HG03025 (cell line): ENCODE measurements around the gene CEBPA.

ENCODE experiments used
- ATAC-seq: cut with Tn5 transposase; IDR thresholded peaks from one replicate; pipeline ENCODE4 v1.9.1; 2021; ENCODE audit warnings: mild to moderate bottlenecking, moderate library complexity; ENCODE audit not compliant: unreplicated experiment, low FRiP score

The CEBPA gene

GRCh38 chr19:33302175-33302973, at the start of gene CEBPA:
Gene CEBPA (minus strand): TSS chr19:33302534. CDS start chr19:33302414, 120 bp downstream.
- ATAC-seq = peak; percentile 66

GRCh38 chr19:33350538-33351309, 48.4 kb upstream of the CEBPA start:
- no peak for ATAC-seq

- no peak for ATAC-seq
Measured at GRCh38 chr19:33349319-33350289, 47.3 kb upstream of the CEBPA start.

DNA sequence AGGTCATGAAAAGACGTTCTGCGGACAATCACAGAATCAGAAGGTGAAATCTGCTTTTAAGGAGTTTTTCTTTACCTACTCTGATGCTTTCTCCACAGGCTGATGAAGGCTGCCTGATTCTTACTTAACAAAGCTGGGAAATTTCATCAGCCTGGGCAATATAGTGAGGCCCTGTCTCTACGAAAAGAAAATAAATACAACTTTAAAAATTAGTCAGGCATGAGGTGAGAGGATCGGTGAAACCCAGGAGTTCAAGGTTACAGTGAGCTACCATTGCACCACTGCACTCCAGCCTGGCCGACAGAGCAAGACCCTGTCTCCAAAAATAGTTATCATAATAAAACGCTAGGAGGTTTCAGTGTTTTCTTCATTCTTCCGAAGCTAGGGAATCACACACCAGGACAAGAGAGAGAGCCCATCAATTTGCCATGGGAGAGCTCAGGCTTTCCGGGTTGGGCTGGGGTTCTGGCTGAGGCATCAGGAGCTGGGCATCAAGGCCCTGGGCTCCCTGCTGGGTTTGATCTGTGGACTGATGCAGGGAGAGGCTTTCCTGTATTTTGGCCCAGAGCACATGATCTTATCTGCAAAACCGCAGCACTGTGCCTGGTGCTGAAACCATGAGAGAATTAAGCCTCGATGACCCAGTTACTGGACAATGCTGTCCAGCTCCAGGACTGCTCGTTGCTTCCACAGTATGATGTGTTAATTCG, 46.1 kb upstream of the CEBPA start:
- ATAC-seq = no peak

- no peak for ATAC-seq
Measured at GRCh38 chr19:33347300-33347699, 45.0 kb upstream of the CEBPA start.

DNA sequence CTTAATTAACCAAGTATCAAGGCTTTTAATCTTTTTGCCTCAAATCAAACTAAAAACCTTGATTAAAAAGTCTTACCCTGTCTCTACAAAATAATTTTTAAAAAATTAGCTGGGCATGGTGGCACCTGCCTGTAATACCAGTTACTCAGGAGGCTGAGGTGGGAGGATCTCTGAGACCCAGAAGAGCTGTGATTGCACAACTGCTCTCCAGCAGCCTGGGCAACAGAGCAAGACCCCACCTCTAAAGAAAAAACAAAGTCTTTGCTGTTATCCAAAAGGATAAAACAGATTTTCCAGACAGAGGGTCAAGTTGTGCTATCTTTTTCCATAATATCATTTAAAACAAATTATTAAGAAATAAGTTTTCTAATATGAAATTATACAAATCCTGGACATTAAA, 44.3 kb upstream of the CEBPA start:
- ATAC-seq = no peak

DNA sequence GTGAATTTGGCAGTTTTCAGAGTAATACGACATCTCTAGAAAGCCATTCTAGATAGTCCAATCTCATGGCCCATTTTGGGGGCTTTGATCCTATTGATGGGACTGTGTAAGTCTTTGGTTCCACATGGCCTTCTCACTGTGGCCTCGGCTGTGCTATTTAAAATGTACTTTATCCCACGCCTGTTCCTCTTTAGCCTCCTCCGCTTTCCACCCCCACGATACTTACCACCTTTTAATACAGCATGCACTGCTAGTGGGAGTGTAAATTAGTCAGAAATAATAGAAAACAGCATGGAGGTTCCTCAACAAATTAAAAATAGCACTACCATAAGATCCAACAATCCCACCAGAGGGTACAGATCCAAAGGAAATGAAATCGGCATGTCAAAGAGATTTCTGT, 42.8 kb upstream of the CEBPA start:
- ATAC-seq = no peak

GRCh38 chr19:33344573-33344925, 42.2 kb upstream of the CEBPA start:
- ATAC-seq = no peak

DNA sequence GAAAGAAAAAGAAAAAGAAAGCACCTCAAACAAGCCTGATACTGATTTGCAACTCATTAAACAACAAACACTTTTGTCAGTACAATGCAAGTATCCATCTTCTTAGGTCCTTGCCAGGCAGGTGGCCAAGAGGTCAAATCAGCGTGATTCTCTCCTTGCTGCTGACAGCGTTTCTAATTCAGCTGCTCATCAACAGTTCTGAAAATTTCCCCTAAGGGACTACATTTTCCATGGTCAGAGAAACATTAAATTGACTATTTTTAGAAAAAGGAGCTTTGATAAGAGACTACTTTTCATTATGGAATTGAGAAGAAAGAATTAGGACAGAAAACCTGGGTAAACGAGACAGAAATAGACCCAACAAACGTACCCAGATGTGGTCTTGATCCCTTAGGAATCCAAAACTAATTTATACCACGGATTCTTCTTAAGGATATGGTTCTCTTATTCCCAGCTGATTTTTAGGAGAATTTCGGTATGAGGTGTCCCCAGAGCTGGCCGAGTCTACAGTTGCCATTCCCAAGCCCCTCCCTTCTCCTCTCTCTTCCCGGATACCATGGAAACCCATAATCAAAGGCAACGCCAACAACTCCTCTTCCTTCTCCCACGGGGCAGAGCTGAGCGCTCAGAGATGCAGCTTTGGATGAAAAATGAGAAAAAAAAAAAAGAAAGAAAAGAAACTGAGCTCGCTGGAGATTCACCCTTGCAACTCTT, 41.7 kb upstream of the CEBPA start:
- ATAC-seq = no peak

DNA sequence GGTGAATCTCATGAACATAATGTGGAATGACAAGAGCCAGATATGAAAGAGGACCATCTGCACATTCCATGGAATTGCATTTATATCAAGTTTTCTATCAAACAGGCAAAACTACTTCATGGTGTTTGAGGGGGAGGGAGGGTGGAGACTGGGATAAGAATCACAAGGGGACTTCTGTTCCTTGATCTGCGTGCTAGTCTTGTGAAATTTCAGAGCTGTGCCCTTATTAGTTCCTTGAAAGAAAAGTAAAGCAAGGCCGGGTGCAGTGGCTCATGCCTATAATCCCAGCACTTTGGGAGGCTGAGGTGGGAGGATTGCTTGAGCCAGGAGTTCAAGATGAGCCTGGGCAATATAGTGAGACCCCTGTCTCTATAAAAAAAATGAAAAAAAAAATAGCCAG, 41.0 kb upstream of the CEBPA start:
- no peak for ATAC-seq

DNA sequence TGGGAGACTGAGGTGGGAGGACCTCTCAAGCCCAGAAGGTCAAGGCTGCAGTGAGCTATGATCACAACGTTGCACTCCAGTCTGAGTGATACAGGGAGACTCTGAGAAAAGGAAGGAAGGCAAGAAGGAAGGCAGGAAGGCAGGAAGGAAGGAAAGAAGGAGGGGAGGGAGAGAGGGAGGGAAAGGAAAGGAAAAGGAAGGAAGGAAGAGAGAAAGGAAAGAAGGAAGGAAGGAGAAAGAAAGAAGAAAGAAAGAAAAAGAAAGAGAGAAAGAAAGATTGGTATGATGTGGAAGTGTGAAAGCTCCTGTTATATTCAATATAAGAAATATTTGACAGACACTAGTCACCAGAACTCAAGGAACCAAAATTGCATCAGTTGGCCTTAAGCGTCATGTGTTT, 38.7 kb upstream of the CEBPA start:
- no peak for ATAC-seq

GRCh38 chr19:33339016-33339984, 37.0 kb upstream of the CEBPA start:
- no peak for ATAC-seq

GRCh38 chr19:33335446-33335845, 33.1 kb upstream of the CEBPA start:
- no peak for ATAC-seq

DNA sequence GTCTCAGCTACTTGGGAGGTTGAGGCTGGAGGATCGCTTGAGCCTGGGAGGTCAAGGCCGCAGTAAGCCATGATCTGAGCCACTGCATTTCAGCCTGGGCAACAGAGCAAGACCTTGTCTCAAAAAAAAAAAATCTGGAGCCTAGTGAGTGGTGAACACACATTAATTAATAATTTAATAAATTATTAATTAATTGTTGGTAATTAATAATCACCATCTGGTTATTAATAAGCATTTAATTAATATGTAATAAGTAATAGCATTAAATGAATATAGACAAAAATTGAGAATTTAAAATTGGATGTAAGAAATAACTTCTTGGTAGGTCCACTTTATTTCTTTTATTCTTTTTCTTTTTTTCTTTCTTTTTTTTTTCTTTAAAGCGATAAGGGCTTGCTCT, 31.9 kb upstream of the CEBPA start:
- no peak for ATAC-seq

GRCh38 chr19:33333642-33334041, 31.3 kb upstream of the CEBPA start:
- no peak for ATAC-seq

- no peak for ATAC-seq
Measured at GRCh38 chr19:33333151-33333550, 30.8 kb upstream of the CEBPA start.

DNA sequence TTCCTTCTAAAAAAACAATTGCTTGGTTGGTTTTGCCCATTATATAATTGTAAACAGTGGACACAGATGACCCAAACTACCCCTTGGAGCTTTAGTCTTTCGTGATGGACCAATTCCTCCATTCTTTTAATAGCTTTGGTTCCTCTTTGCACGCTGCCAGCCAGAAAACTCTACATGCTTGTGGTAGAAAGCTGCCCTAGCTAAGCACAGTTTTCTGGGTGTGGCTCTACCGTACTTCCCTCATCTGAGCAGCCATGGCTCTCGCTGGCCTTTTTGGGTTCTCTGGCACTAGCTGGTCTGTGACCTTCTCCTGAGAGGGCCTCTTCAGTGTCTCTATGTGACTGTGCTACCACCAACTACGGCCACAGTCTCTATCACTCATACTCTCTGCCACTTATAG, 29.9 kb upstream of the CEBPA start:
- no peak for ATAC-seq

DNA sequence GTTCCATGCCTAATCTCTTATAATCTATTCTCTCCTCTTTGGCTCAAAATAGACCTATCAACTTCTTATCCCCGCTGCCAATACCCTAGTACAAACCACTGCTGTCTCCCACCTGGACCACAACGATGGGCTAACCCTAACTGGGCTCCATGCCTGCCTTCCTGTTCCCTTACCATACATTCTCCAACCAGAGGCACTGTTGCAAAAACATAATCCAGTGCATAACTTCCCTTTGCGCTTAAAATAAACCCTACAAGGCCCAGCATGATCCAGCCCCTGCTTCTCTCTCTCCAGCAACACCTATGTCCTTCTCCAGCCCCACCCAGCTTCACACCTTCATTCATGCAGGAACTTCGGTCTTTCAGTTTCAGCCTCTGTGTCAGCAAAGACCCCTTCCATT, 27.4 kb upstream of the CEBPA start:
- no peak for ATAC-seq
